GM12875 (cell line): ENCODE measurements around the gene KLK15.

Experiments
- H3K4me3 ChIP-seq: one replicate; pipeline ENCODE4 v1.5.1; 2011; ENCODE audit warnings: low read depth, low read length, control low read depth
- CTCF ChIP-seq: IDR thresholded peaks from 2 replicates; pipeline ENCODE4 v1.5.1; 2011; ENCODE audit warnings: low read depth, mild to moderate bottlenecking, control low read depth, inconsistent platforms, low read length, moderate library complexity, borderline replicate concordance; ENCODE audit not compliant: insufficient read depth

The KLK15 gene

GRCh38 chr19:50858886-50859285 lies 25.5 kb upstream of the KLK15 start:
- no peak overlapping the region for H3K4me3 ChIP-seq
- TF ChIP-seq CTCF, result no peak

GRCh38 chr19:50857366-50857765 lies 24.0 kb upstream of the KLK15 start:
- H3K4me3 ChIP-seq, result no peak overlapping the region
- TF ChIP-seq CTCF, result no peak

GRCh38 chr19:50854636-50855410 lies 21.4 kb upstream of the KLK15 start, which contains the start of gene KLK3:
TSS of gene KLK3 (plus strand) at chr19:50854915. CDS start at chr19:50854956, 41 bp downstream.
- no peak within 1 kb of the TSS for H3K4me3 ChIP-seq
- TF ChIP-seq CTCF, result no peak

- no peak for TF ChIP-seq CTCF
- H3K4me3 ChIP-seq, result no peak overlapping the region
Measured at GRCh38 chr19:50851620-50852019, 18.2 kb upstream of the KLK15 start.

- no peak overlapping the region for H3K4me3 ChIP-seq
- TF ChIP-seq CTCF, result no peak
Measured at GRCh38 chr19:50850738-50851137, 17.4 kb upstream of the KLK15 start.

- no peak overlapping the region for H3K4me3 ChIP-seq
- TF ChIP-seq CTCF, result no peak
Measured at GRCh38 chr19:50844296-50844935, 11.0 kb upstream of the KLK15 start.
